ENCODE data around the gene ABHD12B. TPM values are rescaled to one million over a fixed set of nuclear protein-coding genes. Genes with fewer than 3 reads are reported as not detected.

The ABHD12B gene
- total and polyA plus RNA-seq, 2 donors (not counting 3 experiments of a cell fraction or from before 2014, with no cell fraction given) = not detected

- H3K4me1 ChIP-seq (ENCODE audit: control insufficient read depth, extremely low read depth, insufficient read depth, low read length) = peaks cover 18% of the 10 kb centered on the region
- DNase-seq (ENCODE audit: low read depth, low spot score) (no peak), FAIRE-seq (no peak)
- no peaks in the 10 kb centered on the region for H4K20me1 ChIP-seq (replicated peaks; ENCODE audit: control insufficient read depth, extremely low read depth, insufficient read depth, low read length)
- no peaks in the 10 kb centered on the region for H3K36me3 ChIP-seq (ENCODE audit: control insufficient read depth in 2 of 2, extremely low read depth in 1 of 2, insufficient read depth in 2 of 2, low read length in 2 of 2)
- ChIA-PET POLR2A (no interaction called here), CTCF (interaction anchor here (0.9 to 2.7 kb wide), 6 partner anchors 11 to 826 kb away, joined by 3 to 12 read pairs (median 8); no protein-coding TSS in a partner anchor)
- dilution Hi-C loops (cut with MboI; ENCODE audit: extremely low pct_ligation_motif_present, low sequenced_read_pairs) (no loop called here), intact Hi-C loops (cut with micrococcal nuclease) (no loop called here)
- H3K9ac ChIP-seq (replicated peaks; ENCODE audit: extremely low read depth, insufficient read depth, low read length) = no peak overlapping the region
- no peak overlapping the region for H2AFZ ChIP-seq (ENCODE audit: low read depth, low read length)
- no peaks in the 10 kb centered on the region for H3K27me3 ChIP-seq (ENCODE audit: control insufficient read depth in 2 of 2, insufficient read depth in 2 of 2, low read length in 2 of 2)
- H3K4me2 ChIP-seq (ENCODE audit: insufficient read depth, low read length) = no peak overlapping the region
- H3K4me3 ChIP-seq (replicated peaks in 1 of 3; ENCODE audit: insufficient read depth in 1 of 3, low read depth in 1 of 3, low read length in 3 of 3) = no peak overlapping the region
- BruUV-seq (replicated peaks) = no TSS peak
- TF ChIP-seq MAX (IDR thresholded peaks at IDR 0.05; ENCODE audit: insufficient read depth, insufficient read length) (no peak), GATA2 (IDR thresholded peaks at IDR 0.05; ENCODE audit: insufficient read depth, insufficient read length, low read depth, low read length) (no peak), MYC (IDR thresholded peaks at IDR 0.05; ENCODE audit: low read depth, low read length) (no peak), EZH2 (IDR thresholded peaks at IDR 0.05; ENCODE audit: borderline replicate concordance, low read depth, low read length, severe bottlenecking) (no peak), POLR2AphosphoS5 (IDR thresholded peaks at IDR 0.05; ENCODE audit: insufficient read depth, low read depth, low read length) (no peak), POLR2A (IDR thresholded peaks at IDR 0.05; ENCODE audit: low read depth, low read length) (no peak), FOS (IDR thresholded peaks at IDR 0.05; ENCODE audit: borderline replicate concordance, insufficient read depth, low read length) (no peak)
- no peaks in the 10 kb centered on the region for H3K9me3 ChIP-seq (replicated peaks; ENCODE audit: control insufficient read depth, insufficient read depth, low read length)
- H3K79me2 ChIP-seq (ENCODE audit: control insufficient read depth, insufficient read depth, low read length) = no peaks in the 10 kb centered on the region
- no peak overlapping the region for H3K27ac ChIP-seq (ENCODE audit: insufficient read depth, low read depth, low read length)
- H3K9me1 ChIP-seq (replicated peaks; ENCODE audit: control insufficient read depth, extremely low read depth, insufficient read depth, low read length) = no peaks in the 10 kb centered on the region
Observed at GRCh38 chr14:50953502-50953901, 81.6 kb downstream of the ABHD12B start.

Small RNA genes within 50 kb of the gene (small RNA-seq; reads per million reads assigned to genes)
- not detected for gene RF00593 (ENCODE audit: insufficient read depth, insufficient read length, low read depth, low replicate concordance)

Other genes with a start within 250 kb of the ABHD12B start
- gene SAV1, start 203.7 kb upstream of the ABHD12B start, total RNA-seq = 27.8 and 31.0 TPM in 2 replicates
- gene SAV1, start 203.7 kb upstream of the ABHD12B start, polyA plus RNA-seq = 6.0 and 7.1 TPM in 2 replicates
- gene NIN, start 40.9 kb upstream of the ABHD12B start, total RNA-seq = 68.2 and 76.3 TPM in 2 replicates
- gene NIN, start 40.9 kb upstream of the ABHD12B start, polyA plus RNA-seq = 6.5 and 7.1 TPM in 2 replicates
- 45.7 and 46.6 TPM in 2 replicates for gene PYGL, start 72.4 kb downstream of the ABHD12B start, total RNA-seq
- gene PYGL, start 72.4 kb downstream of the ABHD12B start, polyA plus RNA-seq = 12.1 and 15.1 TPM in 2 replicates
- gene TRIM9, start 223.1 kb downstream of the ABHD12B start, total RNA-seq = not detected in 2 replicates
- gene TRIM9, start 223.1 kb downstream of the ABHD12B start, polyA plus RNA-seq = 0.02 TPM in 1 of 2 replicates, not detected in the other